ENCODE data around the gene STARD7.
"Not testable (repeated sequence)": the region's sequence is repeated elsewhere in the genome, so short reads cannot be mapped to it uniquely, and the experiment has no call there.

The STARD7 gene

GRCh38 chr2:96233436-96233835, 24.8 kb upstream of the STARD7 start:
- no peak for FAIRE-seq

GRCh38 chr2:96231316-96231715, 22.7 kb upstream of the STARD7 start:
- no peak for FAIRE-seq

DNA sequence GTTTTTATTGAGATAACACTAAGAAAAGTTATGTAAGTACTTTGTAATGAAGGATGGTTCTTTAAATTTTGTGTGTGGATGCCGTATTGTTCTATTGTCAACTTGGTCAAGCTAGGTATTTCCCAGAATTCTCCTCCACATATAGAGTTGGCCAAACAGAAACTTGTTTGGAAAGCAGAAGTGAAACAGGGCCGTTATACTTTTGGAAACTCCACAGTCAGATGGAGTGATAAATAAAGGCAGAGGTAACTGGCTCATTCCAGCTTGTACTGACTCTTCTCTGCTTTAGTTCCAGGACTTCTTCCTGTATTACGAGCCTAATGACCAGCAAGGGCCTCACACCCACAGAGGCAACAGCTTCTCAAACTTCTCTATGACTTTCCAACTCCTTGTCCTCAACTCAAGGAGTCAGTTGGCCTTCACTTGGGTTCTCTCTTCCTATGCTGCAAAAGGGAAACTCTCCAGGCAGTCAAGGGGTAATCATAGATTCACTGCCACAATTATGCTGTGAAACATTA, 16.4 kb upstream of the STARD7 start:
- FAIRE-seq: no peak

DNA sequence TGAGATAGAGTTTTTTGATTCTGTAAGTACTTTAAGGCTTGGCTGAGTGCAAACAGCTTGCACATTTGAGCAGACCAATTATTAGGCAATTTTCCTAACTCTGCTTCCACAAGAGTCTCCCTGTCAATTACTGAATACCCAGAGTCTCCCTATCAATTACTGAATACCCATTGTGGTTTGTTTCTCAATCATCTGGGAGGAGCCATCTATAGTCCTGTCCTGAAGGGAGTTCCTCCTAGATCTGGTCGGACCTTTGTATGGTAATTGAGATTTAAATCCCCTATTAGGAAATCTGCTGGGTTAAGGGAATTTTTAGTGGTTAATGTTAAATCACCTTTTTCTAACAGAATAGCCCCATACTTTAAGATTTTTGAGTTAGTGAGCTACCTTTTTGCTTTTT, 12.5 kb upstream of the STARD7 start:
- not testable (repeated sequence) for FAIRE-seq

- not testable (repeated sequence) for FAIRE-seq
Measured at GRCh38 chr2:96219959-96220358, 11.3 kb upstream of the STARD7 start.

DNA sequence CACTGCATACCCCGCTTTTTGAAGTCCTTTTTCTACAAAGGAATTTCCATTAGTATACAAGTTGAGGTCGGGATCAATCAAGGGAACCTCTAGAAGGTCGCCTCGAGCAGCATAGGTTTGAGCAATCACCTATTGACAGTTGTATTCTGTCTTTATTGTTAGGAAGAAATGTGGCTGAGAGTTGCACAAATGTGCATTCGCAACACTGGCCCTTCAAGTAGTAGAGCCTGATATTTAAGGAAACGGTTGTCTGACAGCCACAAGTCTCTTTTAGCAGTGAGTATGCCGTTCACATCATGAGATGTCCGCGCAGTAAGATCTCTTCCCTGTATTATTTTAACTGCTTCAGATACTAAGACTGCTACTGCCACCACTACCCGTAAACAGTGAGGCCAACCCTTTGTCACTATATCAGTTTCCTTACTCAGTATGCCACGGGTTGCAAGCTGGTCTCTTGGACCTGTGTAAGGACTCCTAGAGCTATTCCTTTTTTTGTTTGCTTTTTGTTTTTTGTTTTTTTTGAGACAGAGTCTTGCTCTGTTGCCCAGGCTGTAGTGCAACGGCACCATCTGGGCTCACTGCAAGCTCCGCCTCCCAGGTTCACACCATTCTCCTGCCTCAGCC, 10.0 kb upstream of the STARD7 start:
- no peak for FAIRE-seq

DNA sequence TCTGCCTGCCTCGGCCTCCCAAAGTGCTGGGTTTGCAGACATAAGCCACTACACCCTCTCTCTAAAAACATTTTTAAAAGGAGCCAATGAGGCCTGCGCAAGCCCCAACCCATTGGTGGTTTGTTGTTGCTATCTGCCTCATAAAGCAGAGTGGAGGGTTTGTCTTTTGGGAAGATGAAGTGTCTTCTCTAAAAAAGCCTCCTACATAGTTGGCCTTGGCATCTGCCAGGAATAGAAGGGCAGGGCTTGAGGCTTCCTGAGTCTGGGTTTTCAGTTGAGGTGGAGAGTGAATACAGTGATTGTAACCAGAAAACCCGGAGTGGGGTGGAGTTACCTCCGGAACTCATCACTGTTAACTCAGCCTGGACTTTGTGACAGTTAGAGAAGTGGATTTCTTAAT, 5.9 kb upstream of the STARD7 start:
- no peak for FAIRE-seq

DNA sequence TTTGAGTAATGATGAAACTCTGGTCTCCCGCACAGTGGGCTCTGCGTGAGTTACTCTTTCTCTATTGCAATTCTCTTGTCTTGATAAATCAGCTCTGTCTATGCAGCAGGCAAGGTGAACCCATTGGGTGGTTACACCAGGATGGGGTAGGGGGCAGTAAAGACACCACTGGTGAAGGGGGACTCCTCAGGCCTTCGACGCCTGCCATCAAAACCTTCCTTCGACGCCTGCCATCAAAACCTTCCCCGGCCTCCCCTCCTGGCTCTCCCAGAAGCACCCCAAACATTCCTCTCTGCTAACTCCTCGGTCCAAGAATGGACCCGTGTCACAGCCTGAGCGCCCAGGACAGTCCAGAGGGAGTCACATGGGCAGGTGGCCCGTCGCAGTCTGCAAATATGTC, 4.8 kb upstream of the STARD7 start:
- no peak for FAIRE-seq

- no peak for FAIRE-seq
Measured at GRCh38 chr2:96212339-96212738, 3.7 kb upstream of the STARD7 start.

GRCh38 chr2:96209729-96210085, 1.1 kb upstream of the STARD7 start:
- FAIRE-seq: no peak

DNA sequence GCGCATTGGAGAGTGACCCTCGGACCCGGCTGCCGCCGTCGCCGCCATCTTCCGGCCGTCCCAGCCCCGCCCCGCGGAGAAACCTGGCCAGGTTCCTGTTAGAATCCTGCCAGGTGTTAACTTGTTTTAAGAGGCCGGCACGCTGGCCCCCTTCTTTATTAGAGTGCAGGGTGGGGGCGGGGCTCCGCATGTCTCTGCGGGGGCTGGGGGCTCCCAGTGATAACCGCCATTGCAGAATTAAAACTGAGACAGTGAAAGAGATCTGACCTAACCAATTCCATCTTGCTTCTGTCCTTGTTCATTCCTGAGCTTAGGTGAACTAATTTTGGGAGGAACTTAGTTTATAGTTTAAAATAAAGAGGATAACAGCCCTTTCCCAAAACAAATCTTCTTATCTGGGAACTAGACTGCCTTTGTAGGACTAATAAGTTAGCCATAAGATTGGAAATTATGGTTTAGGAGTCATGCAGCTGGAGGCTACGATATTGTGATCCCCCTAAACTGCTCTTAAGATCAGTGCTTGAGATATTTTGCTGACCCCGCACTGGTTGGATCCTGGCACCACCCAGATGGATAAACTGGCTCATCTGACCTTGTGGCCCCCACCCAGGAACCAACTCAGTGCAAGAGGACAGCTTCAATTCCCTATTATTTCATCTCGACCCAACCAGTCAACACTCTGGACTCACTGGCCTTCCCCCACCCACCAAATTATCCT, 543 bp upstream of the STARD7 start:
- FAIRE-seq: no peak

DNA sequence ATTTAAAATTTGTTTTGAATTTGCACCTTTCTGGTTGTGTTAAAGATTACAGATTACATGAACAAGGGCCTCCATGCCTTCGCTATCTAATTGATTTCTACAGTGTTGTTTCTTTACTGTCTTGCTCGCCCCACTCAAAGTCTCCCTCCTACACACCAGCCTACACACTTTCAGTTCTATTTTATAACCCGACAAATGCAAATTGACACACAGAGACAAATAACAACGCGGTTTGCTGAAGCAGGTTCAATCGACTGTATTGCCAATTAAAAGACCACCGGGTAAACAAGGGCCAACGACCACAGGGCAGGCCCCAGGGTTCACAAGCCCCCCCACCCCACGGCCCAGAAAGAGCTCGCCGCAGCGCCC, 869 bp downstream of the STARD7 start:
- no peak for FAIRE-seq

- FAIRE-seq: no peak
Measured at GRCh38 chr2:96207073-96207773, 1.4 kb downstream of the STARD7 start.

- FAIRE-seq: no peak
Measured at GRCh38 chr2:96205888-96206287, 2.7 kb downstream of the STARD7 start.

- no peak for FAIRE-seq
Measured at GRCh38 chr2:96204836-96205624, 3.6 kb downstream of the STARD7 start.

DNA sequence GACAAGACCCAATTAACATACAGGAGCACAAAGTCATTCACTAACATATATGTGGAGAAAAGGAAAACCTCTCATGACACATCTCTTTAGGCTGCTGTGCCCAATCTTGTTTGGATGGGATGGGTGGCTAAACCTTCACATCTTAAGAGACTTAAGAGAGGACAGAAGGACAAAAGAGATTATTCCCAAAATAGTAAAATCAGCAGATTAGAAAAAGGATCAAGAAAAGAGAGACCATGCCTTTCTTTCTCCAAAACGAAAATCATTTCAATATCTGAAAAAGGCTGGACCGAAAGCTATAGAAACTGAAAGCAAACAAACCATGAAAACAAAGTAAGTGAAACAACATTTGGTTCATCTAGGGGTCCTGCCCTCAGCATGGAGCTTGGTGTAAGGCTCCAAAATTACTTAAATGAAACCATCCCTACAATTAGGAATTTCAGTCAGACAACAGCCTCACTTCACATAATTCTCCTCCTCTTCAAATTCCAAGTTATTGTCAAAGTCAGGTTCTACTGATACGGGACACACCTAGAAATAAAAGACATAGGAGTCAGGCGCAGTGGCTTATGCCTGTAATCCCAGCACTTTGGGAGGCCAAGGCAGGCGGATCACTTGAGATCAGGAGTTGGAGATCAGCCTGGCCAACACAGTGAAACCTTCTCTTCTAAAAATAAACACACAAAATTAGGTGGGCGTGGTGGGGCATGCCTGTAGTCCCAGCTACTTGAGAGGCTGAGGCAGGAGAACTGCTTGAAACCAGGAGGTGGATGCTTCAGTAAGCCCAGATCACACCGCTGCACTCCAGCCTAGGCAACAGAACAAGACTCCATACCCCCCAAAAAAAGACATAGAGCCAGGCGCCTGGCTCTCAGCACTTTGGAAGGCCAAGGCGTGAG, 5.2 kb downstream of the STARD7 start:
- no peak for FAIRE-seq

- no peak for FAIRE-seq
Measured at GRCh38 chr2:96202152-96202854, 6.3 kb downstream of the STARD7 start.

DNA sequence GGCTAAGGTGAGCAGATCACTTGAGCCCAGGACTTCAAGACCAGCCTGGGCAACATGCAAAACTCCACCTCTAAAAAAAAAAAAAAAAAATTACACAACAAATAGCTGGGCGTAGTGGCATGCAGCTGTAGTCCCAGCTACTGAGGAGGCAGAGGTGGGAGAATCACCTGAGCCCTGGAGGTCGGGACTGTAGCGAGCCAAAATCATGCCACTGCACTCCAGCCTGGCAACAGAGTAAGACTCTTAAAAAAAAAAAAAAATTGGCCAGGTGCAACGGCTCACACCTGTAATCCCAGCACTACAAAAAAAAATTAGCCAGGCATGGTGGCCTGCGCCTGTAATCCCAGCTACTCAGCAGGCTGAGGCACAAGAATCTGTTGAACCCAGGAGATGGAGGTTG, 7.3 kb downstream of the STARD7 start:
- no peak for FAIRE-seq

GRCh38 chr2:96198921-96199320, 9.7 kb downstream of the STARD7 start:
- FAIRE-seq: no peak

DNA sequence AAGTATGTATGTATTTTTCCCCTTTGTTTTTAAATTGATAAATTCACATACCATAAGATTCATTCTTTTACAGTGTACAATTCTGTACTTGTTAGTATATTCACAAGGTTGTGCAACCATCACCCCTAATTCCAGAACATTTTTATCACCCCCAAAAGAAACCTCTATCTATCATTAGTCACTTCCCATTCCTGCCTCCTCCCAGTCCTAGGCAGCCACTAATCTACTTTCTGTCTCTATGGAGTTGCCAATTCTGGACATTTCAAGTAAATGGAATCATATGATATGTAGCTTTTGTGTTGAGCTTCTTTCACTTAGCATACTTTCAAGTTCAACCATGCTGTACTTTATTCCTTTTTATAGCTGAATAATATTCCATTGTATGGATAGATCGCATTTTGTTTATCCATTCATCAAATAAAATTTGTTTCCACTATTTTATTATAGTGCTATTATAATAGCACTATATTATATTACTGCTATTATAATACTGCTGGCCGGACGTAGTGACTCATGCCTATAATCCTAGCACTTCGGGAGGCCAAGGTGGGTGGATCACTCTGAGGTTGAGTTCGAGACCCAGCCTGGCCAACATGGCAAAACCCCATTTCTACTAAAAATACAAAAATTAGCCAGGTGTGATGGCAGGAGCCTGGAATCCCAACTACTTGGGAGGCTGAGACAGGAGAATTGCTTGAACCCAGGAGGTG, 10.9 kb downstream of the STARD7 start:
- no peak for FAIRE-seq

Measured in A204.1 (cell line).